Activated naive CD4-positive, alpha-beta T cell (primary cell): ENCODE results near the gene KCNH2.
"Not testable (repeated sequence)": the region's sequence is repeated elsewhere in the genome, so short reads cannot be mapped to it uniquely, and the experiment has no call there.

Experiments used
- DNase-seq, 4 experiments: peaks; one replicate each; lab custom pipeline; 2025; lab: John Stamatoyannopoulos, UW

The KCNH2 gene

DNA sequence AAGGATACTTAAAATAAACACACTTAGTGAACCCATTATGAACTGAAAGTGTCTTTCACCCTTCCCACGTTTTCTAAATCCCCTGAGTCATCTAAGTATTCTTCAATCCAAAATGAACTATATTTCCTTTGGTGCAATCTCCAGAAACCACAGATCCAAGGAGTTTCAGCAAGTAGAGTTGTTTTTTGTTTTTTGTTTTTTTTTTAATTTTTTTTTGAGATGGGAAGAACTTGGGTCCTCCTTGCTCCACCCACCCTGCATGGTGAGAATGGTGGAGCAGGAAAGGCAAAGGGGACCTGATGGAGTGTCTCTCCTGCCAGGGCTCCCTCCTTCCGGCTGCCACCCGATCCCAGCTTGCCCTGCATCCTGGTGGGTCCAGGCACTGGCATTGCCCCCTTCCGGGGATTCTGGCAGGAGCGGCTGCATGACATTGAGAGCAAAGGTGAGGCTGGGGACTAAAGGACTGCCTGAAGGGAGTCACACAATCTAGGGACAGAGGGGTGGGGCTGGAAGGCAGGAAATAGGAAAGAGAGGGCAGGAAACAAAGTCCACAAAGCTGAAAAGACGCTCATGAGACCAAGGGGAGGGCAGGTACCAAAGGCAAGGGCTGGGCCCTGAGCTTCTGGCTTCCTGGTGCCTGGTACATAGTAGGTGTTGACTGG lies 34.0 kb upstream of the KCNH2 start:
- no peak for DNase-seq

DNA sequence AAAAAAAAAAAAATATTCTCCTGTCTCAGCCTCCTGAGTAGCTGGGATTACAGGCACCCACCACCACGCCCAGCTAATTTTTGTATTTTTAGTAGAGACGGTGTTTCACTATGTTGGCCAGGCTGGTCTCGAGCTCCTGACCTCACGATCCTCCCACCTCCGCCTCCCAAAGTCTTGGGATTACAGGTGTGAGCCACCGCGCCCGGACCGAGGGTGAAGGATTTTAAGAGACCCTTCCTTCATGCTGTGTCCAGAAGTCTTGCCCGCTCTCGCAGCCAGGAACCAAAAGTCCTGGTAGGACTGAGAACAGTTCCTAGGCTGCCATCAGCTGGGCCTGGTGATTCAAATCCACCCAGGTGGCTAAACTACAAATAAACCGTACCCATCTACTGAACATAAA lies 33.5 kb upstream of the KCNH2 start:
- DNase-seq, result not testable (repeated sequence)

GRCh38 chr7:151011097-151011409 lies 32.9 kb upstream of the KCNH2 start:
- no peak for DNase-seq

GRCh38 chr7:151010307-151011096 lies 32.4 kb upstream of the KCNH2 start:
- DNase-seq, result peak in 1 of 4 experiments; percentile 19

- no peak for DNase-seq
Measured at GRCh38 chr7:151010037-151010306, 31.9 kb upstream of the KCNH2 start.

DNA sequence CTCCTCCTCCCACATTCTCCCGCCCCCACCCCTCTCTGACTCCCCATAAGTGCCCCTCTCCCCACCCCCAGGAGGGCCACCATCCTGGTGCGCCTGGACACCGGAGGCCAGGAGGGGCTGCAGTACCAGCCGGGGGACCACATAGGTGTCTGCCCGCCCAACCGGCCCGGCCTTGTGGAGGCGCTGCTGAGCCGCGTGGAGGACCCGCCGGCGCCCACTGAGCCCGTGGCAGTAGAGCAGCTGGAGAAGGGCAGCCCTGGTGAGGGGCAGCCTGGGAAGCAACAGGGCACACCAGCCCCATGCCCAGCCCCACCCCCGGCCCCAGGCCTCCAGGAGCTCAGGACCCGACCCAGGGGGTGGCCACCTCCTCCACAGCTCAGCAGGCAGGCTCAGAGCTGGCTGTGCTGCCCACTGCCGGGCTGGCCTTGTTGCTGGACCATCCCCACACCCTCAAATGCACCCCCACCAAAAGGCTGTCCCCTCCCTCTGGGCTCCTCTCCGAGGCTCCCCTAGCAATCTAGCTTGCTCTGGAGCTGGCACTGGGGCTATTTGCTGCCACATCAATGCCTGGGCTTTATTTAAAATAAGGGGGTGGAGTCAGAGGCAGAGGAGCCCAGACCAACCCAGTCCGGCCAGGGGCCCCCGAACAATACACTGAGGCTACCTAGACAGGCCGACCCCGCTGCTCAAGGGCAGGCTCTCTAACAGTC lies 31.4 kb upstream of the KCNH2 start:
- no peak for DNase-seq

DNA sequence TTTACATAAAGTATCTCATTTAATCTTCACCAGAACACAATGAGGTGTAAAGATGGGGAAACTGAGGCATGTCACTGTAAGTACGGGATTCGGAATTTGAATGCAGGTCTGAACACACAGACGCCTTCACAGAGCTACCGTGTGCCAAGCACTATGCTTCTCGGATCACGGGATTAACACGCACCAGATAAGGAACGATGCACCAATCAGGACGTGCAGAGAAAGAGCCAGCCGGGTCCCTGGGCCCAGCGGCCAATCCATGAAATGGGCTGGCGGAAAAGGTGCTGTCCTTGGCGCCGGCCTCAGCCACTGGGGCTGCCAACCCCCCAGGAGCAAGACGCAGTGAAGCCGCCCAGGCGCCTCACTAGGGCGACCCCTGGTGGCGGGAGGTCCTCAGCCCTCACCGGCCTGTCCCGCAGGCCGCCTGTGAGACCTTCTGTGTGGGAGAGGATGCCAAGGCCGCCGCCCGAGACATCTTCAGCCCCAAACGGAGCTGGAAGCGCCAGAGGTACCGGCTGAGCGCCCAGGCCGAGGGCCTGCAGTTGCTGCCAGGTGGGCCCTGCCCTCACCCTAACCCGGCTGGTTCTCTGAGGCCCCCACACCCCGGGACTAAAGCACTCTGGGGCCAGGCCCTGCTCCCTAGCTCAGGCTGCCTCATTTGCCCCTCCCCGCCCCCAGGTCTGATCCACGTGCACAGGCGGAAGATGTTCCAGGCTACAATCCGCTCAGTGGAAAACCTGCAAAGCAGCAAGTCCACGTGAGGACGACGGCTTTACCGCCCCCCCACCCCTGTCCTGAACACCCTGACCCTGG lies 30.6 kb upstream of the KCNH2 start:
- peak; percentile 45 to 75 (median 65) for DNase-seq

- no peak for DNase-seq
Measured at GRCh38 chr7:151008143-151008510, 30.0 kb upstream of the KCNH2 start.

GRCh38 chr7:151007469-151007898 lies 29.4 kb upstream of the KCNH2 start:
- DNase-seq, result no peak

- DNase-seq, result no peak
Measured at GRCh38 chr7:151006590-151007300, 28.6 kb upstream of the KCNH2 start.

DNA sequence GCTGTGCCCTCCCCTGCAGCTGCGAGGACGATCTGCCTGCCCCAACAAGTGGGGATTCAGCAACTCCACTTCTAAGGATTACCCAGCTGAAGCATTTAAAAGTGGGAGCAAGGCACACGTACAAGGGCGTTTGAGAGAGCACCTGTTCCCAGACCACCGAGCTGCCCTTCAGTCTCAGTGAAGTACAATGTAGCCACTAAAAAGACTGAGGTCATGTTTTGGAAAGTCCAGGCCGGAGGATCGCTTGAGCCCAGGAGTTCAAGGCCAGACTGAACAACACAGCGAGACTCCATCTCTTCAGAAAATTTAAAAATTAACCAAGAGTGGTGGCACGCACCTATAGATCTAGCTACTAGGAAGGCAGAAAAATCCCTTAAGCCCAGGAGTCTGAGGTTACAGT lies 27.4 kb upstream of the KCNH2 start:
- DNase-seq, result no peak

- no peak for DNase-seq
Measured at GRCh38 chr7:151003572-151003971, 25.5 kb upstream of the KCNH2 start.

- no peak for DNase-seq
Measured at GRCh38 chr7:151001546-151001945, 23.4 kb upstream of the KCNH2 start.

DNA sequence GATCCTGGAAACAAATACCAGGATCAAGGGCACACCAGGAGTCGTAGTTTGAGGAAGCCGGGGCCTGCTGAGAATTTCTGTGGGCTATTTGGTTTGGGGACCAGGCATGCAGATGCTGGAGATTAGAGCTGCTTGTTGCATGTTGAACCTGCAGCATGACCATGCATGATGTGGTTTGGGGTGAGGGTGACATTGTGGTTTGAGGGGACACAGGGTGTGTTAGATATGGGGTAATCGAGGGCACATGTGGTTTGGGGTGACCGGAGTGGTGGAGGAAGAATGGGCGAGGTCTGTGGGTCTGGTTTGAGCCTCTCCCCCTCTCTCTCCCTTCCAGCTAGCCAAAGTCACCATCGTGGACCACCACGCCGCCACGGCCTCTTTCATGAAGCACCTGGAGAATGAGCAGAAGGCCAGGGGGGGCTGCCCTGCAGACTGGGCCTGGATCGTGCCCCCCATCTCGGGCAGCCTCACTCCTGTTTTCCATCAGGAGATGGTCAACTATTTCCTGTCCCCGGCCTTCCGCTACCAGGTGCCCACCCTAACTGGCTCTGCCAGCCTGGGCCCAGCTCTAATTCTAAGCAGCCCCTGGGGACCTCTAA lies 22.9 kb upstream of the KCNH2 start:
- no peak for DNase-seq

DNA sequence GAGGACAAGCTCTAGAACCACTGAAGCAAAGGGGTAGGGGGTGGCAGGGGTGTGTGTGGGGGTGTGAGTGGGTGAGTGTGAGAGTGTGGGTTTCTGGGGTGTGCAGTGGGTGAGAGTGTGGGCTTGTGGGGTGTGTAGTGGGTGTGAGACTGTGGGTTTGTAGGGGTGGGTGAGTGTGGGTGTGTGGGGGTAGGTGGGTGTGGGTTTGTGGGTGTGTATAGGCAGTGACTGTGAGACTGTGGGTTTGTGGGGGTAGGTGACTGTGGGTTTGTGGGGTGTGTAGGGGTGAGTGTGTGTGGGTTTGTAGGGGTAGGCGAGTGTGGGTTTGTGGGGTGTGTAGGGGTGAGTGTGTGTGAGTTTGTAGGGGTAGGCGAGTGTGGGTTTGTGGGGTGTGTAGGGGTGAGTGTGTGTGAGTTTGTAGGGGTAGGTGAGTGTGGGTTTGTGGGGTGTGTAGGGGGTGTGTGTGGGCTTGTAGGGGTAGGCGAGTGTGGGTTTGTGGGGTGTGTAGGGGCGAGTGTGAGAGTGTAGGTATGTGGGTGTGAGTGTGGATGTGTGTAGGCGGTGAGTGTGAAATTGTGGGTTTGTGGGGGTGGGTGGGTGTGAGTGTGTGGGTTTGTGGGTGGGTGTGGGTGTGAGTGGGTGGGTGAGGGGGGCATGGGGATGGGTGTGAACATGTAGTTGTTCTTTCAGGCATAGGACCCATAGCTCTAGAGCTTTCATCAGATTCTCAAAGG lies 21.5 kb upstream of the KCNH2 start:
- no peak for DNase-seq

- DNase-seq, result no peak
Measured at GRCh38 chr7:150999001-150999400, 20.9 kb upstream of the KCNH2 start.

GRCh38 chr7:150998341-150998740 lies 20.2 kb upstream of the KCNH2 start:
- DNase-seq, result no peak

DNA sequence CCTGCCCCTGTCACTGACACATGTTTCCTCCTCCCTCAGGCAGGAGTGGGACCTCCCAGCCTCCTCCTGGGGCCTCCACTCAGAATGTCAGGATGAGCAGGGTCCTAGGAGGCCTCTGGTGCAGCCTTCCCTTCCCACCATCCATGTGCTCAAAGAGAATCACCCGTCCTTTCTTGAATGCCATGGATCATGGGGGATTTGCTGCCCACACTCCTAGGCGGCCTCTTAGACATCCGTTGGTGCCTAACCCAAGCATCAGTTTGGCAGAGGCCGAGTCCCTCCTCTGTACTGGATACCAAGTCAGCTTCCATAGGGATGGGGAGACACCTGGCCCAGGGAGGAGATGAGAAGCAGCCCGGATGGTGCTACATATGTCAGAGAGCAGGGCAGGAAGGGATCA lies 19.7 kb upstream of the KCNH2 start:
- DNase-seq, result no peak

GRCh38 chr7:150997075-150997511 lies 19.0 kb upstream of the KCNH2 start:
- DNase-seq, result no peak

DNA sequence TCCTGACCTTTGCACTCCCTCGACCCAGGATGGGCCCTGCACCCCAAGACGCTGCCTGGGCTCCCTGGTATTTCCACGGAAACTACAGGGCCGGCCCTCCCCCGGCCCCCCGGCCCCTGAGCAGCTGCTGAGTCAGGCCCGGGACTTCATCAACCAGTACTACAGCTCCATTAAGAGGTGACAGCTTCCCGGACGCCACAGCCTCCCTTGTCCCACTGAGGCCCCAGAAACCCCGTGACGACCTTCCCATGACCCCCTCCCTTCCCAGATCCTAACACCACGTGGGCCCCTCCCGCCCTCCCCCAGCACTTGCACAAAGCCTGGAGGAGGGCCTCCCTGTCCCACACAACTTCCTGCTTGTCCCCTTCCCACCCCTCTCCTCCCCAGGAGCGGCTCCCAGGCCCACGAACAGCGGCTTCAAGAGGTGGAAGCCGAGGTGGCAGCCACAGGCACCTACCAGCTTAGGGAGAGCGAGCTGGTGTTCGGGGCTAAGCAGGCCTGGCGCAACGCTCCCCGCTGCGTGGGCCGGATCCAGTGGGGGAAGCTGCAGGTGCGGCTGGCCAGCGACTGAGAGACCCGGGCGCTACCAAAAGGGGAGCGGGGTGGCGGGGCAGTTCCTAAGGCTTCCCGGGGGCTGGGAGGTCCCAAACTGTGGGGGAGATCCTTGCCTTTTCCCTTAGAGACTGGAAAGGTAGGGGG lies 18.4 kb upstream of the KCNH2 start:
- no peak for DNase-seq
